Endodermal cell (in vitro differentiated cells): Measurements from ENCODE around the gene TIMP2. TPM values are rescaled to one million over a fixed set of nuclear protein-coding genes. Genes with fewer than 3 reads are reported as not detected.

Experiments
- DNase-seq: peaks from one replicate; pipeline ENCODE4 v3.0.0-alpha.2; 2017
- H3K27ac ChIP-seq: 2 replicates; pipeline ENCODE4 v1.5.1; 2013; ENCODE audit warnings: mild to moderate bottlenecking, low read depth, low read length, moderate library complexity
- H3K27me3 ChIP-seq: 2 replicates; pipeline ENCODE4 v1.6.1; 2013; ENCODE audit warnings: mild to moderate bottlenecking, low read length, moderate library complexity; ENCODE audit not compliant: insufficient read depth, control insufficient read depth, poor library complexity, severe bottlenecking
- H3K36me3 ChIP-seq: 2 replicates; pipeline ENCODE4 v1.7.0; 2013; ENCODE audit warnings: mild to moderate bottlenecking, low read length, moderate library complexity; ENCODE audit not compliant: control insufficient read depth, insufficient read depth
- H3K4me1 ChIP-seq: one replicate; pipeline ENCODE4 v1.7.0; 2013; ENCODE audit warnings: low read length; ENCODE audit not compliant: control insufficient read depth, insufficient read depth
- H3K4me3 ChIP-seq: 2 replicates; pipeline ENCODE4 v1.5.1; 2013; ENCODE audit warnings: mild to moderate bottlenecking, low read length, moderate library complexity
- H3K9ac ChIP-seq: 2 replicates; pipeline ENCODE4 v1.6.1; 2013; ENCODE audit warnings: mild to moderate bottlenecking, low read length, moderate library complexity; ENCODE audit not compliant: poor library complexity, severe bottlenecking; ENCODE audit errors: extremely low read depth
- H3K9me3 ChIP-seq: 2 replicates; pipeline ENCODE4 v1.6.1; 2013; ENCODE audit warnings: mild to moderate bottlenecking, low read length, moderate library complexity; ENCODE audit not compliant: control insufficient read depth
- H3K27ac Mint-ChIP-seq: 2 replicates; pipeline ENCODE4 v1.8.0; 2020; ENCODE audit warnings: mixed read lengths
- H3K27me3 Mint-ChIP-seq: 2 replicates; pipeline ENCODE4 v1.8.0; 2021; ENCODE audit warnings: mild to moderate bottlenecking, mixed read lengths; ENCODE audit not compliant: insufficient read depth
- H3K36me3 Mint-ChIP-seq: 2 replicates; pipeline ENCODE4 v1.8.0; 2020; ENCODE audit warnings: low read depth, mixed read lengths
- H3K4me1 Mint-ChIP-seq: 2 replicates; pipeline ENCODE4 v1.8.0; 2020; ENCODE audit warnings: mixed read lengths
- H3K4me3 Mint-ChIP-seq: 2 replicates; pipeline ENCODE4 v1.8.0; 2020; ENCODE audit warnings: mild to moderate bottlenecking, moderate library complexity, mixed read lengths
- H3K9me3 Mint-ChIP-seq: 2 replicates; pipeline ENCODE4 v1.8.0; 2020; ENCODE audit warnings: mild to moderate bottlenecking, mixed read lengths
- CTCF ChIP-seq: fragments of 200-600 bp; sonication (generic); conservative IDR thresholded peaks from 2 replicates; pipeline ENCODE4 v1.5.0; 2021; ENCODE audit warnings: antibody characterized with exemption, mild to moderate bottlenecking
- WGBS, 2 experiments: methylation state at CpG; one replicate each; pipeline versions ENCODE4 v1.1.5 to v1.1.7; 2013; ENCODE audit warnings: missing lambda C conversion rate in 2 of 2, mixed read lengths in 1 of 2; ENCODE audit not compliant: insufficient coverage in 1 of 2, insufficient read length in 1 of 2; 5-methylcytosine and 5-hydroxymethylcytosine counted together
- total RNA-seq, 2 donors: library from RNA; stranded (reverse); fragmentation: NEBNext Ultra II Directional in 1 of 2; extraction: Animal tissue kit (Norgen Biotek cat#: 25700) in 1 of 2; gene quantifications; 2 replicates in 1 of 2; 3 replicates in 1 of 2; pipeline ENCODE4 v1.2.1, GENCODE V29; 2021

The TIMP2 gene
- total RNA-seq, 2 donors from 2014 or later = 36.9 to 42.7 TPM

GRCh38 chr17:78840530-78840779 lies 84.7 kb downstream of the TIMP2 start:
- H3K27ac Mint-ChIP-seq = peak overlapping the region; percentile 93
- H3K27ac ChIP-seq = peak overlapping the region; percentile 88
- no peaks in the 10 kb centered on the region for H3K9me3 ChIP-seq
- H3K4me1 ChIP-seq = no peaks in the 10 kb centered on the region
- 0% methylated on average over 20 to 35 of the region's 35 CpGs for WGBS, 2 experiments
- peak overlapping the region; percentile 68 for H3K4me3 Mint-ChIP-seq
- H3K4me3 ChIP-seq = peak overlapping the region; percentile 83
- H3K36me3 ChIP-seq = peaks cover 25% of the 10 kb centered on the region
- TF ChIP-seq CTCF = no peak
- H3K9me3 Mint-ChIP-seq = no peaks in the 10 kb centered on the region
- peaks cover 20% of the 10 kb centered on the region for H3K4me1 Mint-ChIP-seq
- H3K36me3 Mint-ChIP-seq = peaks cover 25% of the 10 kb centered on the region
- H3K9ac ChIP-seq = peak overlapping the region; percentile 83
- no peaks in the 10 kb centered on the region for H3K27me3 Mint-ChIP-seq
- DNase-seq = no peak
- H3K27me3 ChIP-seq = no peaks in the 10 kb centered on the region

- peak; percentile 67 for DNase-seq
These were observed 85.2 kb downstream of the TIMP2 start for GRCh38 chr17:78839762-78840529.

GRCh38 chr17:78839235-78839761 lies 85.9 kb downstream of the TIMP2 start:
- Histone ChIP-seq H3K27ac (no peak overlapping the region), H3K27me3 (no peaks in the 10 kb centered on the region), H3K4me3 (peak overlapping the region; percentile 83), H3K9ac (peak overlapping the region; percentile 83), H3K4me1 (no peaks in the 10 kb centered on the region), H3K36me3 (peaks cover 36% of the 10 kb centered on the region), H3K9me3 (no peaks in the 10 kb centered on the region)
- DNase-seq = no peak
- H3K9me3 Mint-ChIP-seq = no peaks in the 10 kb centered on the region
- 26 to 29% methylated on average over 9 to 11 of the region's 11 CpGs for WGBS, 2 experiments
- peak overlapping the region; percentile 90 for H3K27ac Mint-ChIP-seq
- H3K4me3 Mint-ChIP-seq = peak overlapping the region; percentile 68
- peaks cover 20% of the 10 kb centered on the region for H3K4me1 Mint-ChIP-seq
- no peak for TF ChIP-seq CTCF
- peaks cover 35% of the 10 kb centered on the region for H3K36me3 Mint-ChIP-seq
- no peaks in the 10 kb centered on the region for H3K27me3 Mint-ChIP-seq

More at GRCh38 chr17:78839762-78840529, 85.2 kb downstream of the TIMP2 start:
- Histone ChIP-seq H3K4me1 (no peaks in the 10 kb centered on the region), H3K4me3 (peak overlapping the region; percentile 83), H3K27me3 (no peaks in the 10 kb centered on the region), H3K9me3 (no peaks in the 10 kb centered on the region), H3K36me3 (peaks cover 30% of the 10 kb centered on the region), H3K27ac (peak overlapping the region; percentile 88), H3K9ac (peak overlapping the region; percentile 83)
- H3K27me3 Mint-ChIP-seq = no peaks in the 10 kb centered on the region
- H3K27ac Mint-ChIP-seq = peak overlapping the region; percentile 90
- H3K4me1 Mint-ChIP-seq = peaks cover 20% of the 10 kb centered on the region
- WGBS, 2 experiments = 0 to 1% methylated on average over 16 to 73 of the region's 73 CpGs
- no peaks in the 10 kb centered on the region for H3K9me3 Mint-ChIP-seq
- peaks cover 31% of the 10 kb centered on the region for H3K36me3 Mint-ChIP-seq
- peak overlapping the region; percentile 68 for H3K4me3 Mint-ChIP-seq
- TF ChIP-seq CTCF = no peak
